ENCODE data around the gene MFAP3L.
"Not testable (repeated sequence)": the region's sequence is repeated elsewhere in the genome, so short reads cannot be mapped to it uniquely, and the experiment has no call there.

MFAP3L gene

GRCh38 chr4:170026253-170027021, at the start of gene MFAP3L:
MFAP3L (minus strand) TSS chr4:170026395; CDS start chr4:170005877, 20,518 bp downstream.
- DNase-seq (ENCODE audit: low spot score), result peak; percentile 85

DNA sequence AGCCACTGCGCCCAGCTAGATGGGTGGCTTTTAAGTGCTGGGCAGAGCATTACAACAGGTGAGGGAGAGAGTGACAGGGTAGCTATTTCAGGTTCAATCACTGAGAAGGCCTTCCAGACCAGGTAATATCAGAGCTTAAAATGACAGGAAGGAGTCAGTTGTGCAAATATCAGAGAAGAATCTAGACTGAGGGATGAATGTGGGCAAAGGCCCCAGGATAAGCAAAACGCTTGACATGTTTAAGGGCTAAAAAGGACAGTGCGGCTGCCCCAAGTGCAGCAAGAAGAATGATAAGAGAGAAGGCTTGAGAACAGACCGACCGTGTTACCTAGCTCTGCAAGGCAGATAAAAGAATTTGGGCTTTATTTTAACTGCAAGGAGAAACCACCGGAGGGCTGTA, 45.0 kb upstream of the MFAP3L start:
- no peak for DNase-seq (ENCODE audit: low spot score)

DNA sequence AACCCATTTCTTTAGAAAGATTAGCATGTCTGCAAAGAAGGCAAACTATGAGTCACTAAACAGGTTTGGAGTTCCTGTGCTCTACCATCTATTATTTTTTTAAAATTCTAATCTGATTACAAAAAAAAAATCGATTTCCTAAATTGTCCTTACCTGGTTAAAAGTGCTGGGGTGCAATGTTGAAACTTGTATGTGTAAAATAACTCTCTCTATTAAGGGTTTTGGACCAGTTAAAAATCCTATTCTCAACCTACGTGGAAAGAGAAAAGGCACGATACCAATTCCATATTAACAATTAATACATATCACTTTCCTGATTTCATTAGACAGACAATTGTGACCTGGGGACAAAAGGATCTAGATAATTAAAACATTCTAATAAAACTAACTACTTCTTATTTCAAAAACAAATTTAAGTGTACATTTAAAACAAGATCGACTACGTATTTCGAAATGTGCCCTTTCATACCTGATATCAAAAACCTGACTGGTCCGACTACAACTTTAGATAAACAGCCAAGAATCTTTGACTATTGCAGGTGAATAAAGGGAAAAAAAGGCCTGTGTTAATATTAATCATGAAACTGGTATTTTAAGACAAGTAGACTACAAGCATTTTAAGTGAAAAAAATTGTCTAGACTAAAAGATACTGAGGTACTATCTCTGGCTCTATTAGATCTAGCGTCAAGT, 42.4 kb upstream of the MFAP3L start:
- no peak for DNase-seq (ENCODE audit: low spot score)

DNA sequence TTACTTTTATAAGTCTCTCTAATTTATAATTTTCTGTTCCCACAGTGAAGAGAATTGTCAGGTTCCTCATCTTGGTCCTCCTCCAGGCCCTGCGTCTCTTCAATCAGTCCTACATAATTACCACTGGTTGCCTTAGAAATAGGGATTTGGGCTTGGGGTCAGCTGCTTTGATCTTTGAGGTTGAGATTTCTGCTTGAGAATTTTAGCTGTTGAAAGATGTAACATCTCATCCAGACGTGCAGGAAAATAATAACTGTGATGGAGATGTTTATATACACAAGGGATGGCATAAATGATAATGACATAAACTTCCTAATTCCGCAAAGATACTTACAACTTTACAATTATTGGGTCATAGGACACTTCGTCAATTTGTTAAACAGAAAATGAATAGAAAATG, 33.2 kb upstream of the MFAP3L start:
- DNase-seq (ENCODE audit: low spot score), result no peak

GRCh38 chr4:170058826-170059225, 32.6 kb upstream of the MFAP3L start:
- no peak for DNase-seq (ENCODE audit: low spot score)

GRCh38 chr4:170057866-170058265, 31.7 kb upstream of the MFAP3L start:
- DNase-seq (ENCODE audit: low spot score), result no peak

DNA sequence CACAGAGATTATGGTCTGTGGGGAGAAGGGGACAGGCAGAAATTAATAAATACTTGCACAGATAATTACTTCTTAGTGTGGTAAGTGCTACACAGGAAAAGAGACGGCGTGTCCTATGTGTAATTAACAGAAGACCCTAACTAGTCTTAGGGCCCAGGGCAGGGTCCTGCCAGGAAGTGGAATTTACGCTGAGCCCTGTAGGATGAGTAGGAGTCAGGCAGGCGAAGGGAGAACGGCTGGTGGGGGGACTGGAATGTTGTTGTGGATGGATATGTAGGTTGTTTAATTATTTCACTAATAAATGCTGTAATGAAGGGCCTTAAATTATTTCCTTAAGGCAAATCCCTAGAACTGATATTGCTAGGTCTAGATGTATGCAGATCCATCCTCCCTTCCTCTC, 26.7 kb upstream of the MFAP3L start:
- no peak for DNase-seq (ENCODE audit: low spot score)

GRCh38 chr4:170051402-170051801, 25.2 kb upstream of the MFAP3L start:
- no peak for DNase-seq (ENCODE audit: low spot score)

DNA sequence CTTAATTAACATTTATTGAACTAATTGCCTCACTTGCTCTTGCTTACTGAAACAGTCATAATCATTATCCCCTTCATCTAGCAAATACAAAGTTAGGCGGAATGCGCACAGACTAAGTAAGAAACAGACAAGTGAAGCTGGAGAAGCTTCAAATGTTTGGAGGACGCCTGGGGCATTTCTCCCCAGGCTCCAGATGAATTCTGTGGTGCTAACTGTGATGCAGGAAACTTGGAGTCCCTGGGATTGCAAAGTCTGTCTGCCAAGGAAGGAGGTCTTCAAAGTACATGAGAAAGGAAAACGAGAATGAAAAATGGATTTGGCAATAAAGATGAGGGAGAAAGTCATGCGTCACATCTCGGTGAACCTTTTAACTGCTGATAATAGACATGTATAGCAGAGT, 23.6 kb upstream of the MFAP3L start:
- DNase-seq (ENCODE audit: low spot score), result no peak

DNA sequence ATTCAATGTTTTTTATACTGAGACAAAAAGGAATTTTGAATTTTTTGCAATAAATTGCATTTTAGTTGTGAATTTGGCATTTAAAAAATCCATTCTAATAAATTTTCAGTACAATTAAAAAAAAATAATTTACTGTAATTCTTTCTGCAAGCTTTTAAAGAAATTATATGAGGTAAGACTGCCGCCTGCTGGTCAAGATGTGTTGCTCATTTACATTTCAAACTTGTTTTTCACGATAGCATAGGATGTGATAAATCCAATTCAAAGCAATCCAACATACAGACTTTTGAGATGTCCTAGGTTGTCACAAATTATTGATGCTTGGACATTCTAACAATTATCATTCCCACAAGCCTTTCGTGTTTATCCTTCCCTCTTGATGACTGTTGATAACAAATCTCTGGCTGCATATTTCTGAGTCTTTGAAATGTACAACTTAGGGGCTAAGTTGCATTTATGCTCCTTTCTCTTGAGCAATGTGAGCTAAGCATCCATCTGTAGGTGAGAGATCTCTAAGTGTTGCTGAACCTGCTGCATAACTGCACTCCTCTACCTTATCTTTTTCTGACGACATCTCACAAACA, 21.7 kb upstream of the MFAP3L start:
- DNase-seq (ENCODE audit: low spot score), result peak; percentile 84

DNA sequence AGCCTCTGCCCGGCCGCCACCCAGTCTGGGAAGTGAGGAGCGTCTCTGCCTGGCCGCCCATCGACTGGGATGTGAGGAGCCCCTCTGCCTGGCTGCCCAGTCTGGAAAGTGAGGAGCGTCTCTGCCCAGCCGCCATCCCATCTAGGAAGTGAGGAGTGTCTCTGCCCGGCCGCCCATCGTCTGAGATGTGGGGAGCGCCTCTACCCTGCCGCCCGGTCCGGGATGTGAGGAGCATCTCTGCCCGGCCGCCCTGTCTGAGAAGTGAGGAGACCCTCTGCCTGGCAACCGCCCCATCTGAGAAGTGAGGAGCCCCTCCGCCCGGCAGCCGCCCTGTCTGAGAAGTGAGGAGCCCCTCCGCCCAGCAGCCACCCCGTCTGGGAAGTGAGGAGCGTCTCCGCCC, 20.0 kb upstream of the MFAP3L start:
- not testable (repeated sequence) for DNase-seq (ENCODE audit: low spot score)

- DNase-seq (ENCODE audit: low spot score), result no peak
Observed at GRCh38 chr4:170040031-170040680, 14.0 kb upstream of the MFAP3L start.

GRCh38 chr4:170038769-170039168, 12.6 kb upstream of the MFAP3L start:
- DNase-seq (ENCODE audit: low spot score), result no peak

GRCh38 chr4:170038232-170038631, 12.0 kb upstream of the MFAP3L start:
- no peak for DNase-seq (ENCODE audit: low spot score)

- DNase-seq (ENCODE audit: low spot score), result no peak
Observed at GRCh38 chr4:170037481-170037880, 11.3 kb upstream of the MFAP3L start.

DNA sequence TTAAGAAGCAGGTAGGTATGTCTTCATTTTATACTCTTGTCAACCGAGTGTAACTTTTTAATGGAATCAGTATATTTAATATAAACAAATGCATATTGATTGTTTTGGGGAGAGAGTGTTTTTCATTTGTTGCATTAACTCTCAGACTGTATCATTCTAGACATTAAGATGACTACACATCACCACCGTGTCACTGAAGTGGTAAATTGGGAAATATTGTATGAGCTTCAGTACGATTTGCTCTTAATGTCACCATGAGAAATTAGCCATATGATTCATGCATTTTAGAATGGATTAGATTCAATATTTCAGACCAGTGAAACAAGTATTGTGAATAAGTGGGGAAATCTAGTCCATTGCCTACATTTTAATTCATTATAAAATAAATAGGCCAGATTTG, 9.7 kb upstream of the MFAP3L start:
- no peak for DNase-seq (ENCODE audit: low spot score)

GRCh38 chr4:170035231-170035630, 9.0 kb upstream of the MFAP3L start:
- no peak for DNase-seq (ENCODE audit: low spot score)

GRCh38 chr4:170033999-170034398, 7.8 kb upstream of the MFAP3L start:
- no peak for DNase-seq (ENCODE audit: low spot score)

- DNase-seq (ENCODE audit: low spot score), result no peak
Observed at GRCh38 chr4:170030121-170030520, 3.9 kb upstream of the MFAP3L start.

- peak; percentile 91 for DNase-seq (ENCODE audit: low spot score)
Observed at GRCh38 chr4:170027181-170027829, 1.1 kb upstream of the MFAP3L start.

GRCh38 chr4:170025523-170026252, 507 bp downstream of the MFAP3L start:
- peak; percentile 73 for DNase-seq (ENCODE audit: low spot score)
